Measurements from ENCODE around the gene CHRD. TPM values are rescaled to one million over a fixed set of nuclear protein-coding genes. Genes with fewer than 3 reads are reported as not detected.
A peak's percentile ranks its signal among the peaks of the same experiment; 100 is the strongest.

Gene CHRD
- total and polyA plus RNA-seq, 9 of the 15 experiments (the other 6 are each of a cell fraction or from before 2014, with no cell fraction given): 0.11 to 1.3 (median 0.59) TPM; not detected in 3

- TF ChIP-seq ZBTB40 (IDR thresholded peaks at IDR 0.05): no peak
- no peak for TF ChIP-seq ZBTB40 (CRISPR knock-in tag; IDR thresholded peaks at IDR 0.05)
- no peak for TF ChIP-seq ZNF280B (CRISPR knock-in tag; IDR thresholded peaks at IDR 0.05)
- TF ChIP-seq POLR2A (conservative IDR thresholded peaks at IDR 0.05): peak; percentile 47; the same call in 1 of the 2 replicates
Measured at GRCh38 chr3:184332370-184333090, 47.3 kb upstream of the CHRD start (continued).

Data from K562 (cell line).